ENCODE measurements around the gene MRPS14.
"Not testable (repeated sequence)": the region's sequence is repeated elsewhere in the genome, so short reads cannot be mapped to it uniquely, and the experiment has no call there.

MRPS14 gene

GRCh38 chr1:175023922-175024242, 657 bp upstream of the MRPS14 start:
- not testable (repeated sequence) for DNase-seq (ENCODE audit: low read depth, low spot score)

GRCh38 chr1:175019524-175019923, 3.7 kb downstream of the MRPS14 start:
- DNase-seq (ENCODE audit: low read depth, low spot score): no peak

- DNase-seq (ENCODE audit: low read depth, low spot score): no peak
Observed at GRCh38 chr1:175015243-175015642, 8.0 kb downstream of the MRPS14 start.

- DNase-seq (ENCODE audit: low read depth, low spot score): no peak
Observed at GRCh38 chr1:175013445-175013844, 9.8 kb downstream of the MRPS14 start.

- DNase-seq (ENCODE audit: low read depth, low spot score): no peak
Observed at GRCh38 chr1:175009532-175009931, 13.7 kb downstream of the MRPS14 start.

GRCh38 chr1:175005085-175005783, 18.0 kb downstream of the MRPS14 start:
- no peak for DNase-seq (ENCODE audit: low read depth, low spot score)

GRCh38 chr1:175003521-175003920, 19.7 kb downstream of the MRPS14 start:
- no peak for DNase-seq (ENCODE audit: low read depth, low spot score)

GRCh38 chr1:175002910-175003517, 20.2 kb downstream of the MRPS14 start:
- no peak for DNase-seq (ENCODE audit: low read depth, low spot score)

GRCh38 chr1:175000697-175001187, 22.5 kb downstream of the MRPS14 start:
- DNase-seq (ENCODE audit: low read depth, low spot score): no peak

- no peak for DNase-seq (ENCODE audit: low read depth, low spot score)
Observed at GRCh38 chr1:174999936-175000696, 23.1 kb downstream of the MRPS14 start, which contains the start of gene CACYBP. TSS of gene CACYBP (plus strand) at chr1:174999947. CDS start at chr1:175000181, 234 bp downstream.

GRCh38 chr1:174999216-174999935, 23.8 kb downstream of the MRPS14 start:
- DNase-seq (ENCODE audit: low read depth, low spot score): peak; percentile 92

- no peak for DNase-seq (ENCODE audit: low read depth, low spot score)
Observed at GRCh38 chr1:174998569-174999215, 24.5 kb downstream of the MRPS14 start.

- no peak for DNase-seq (ENCODE audit: low read depth, low spot score)
Observed at GRCh38 chr1:174997041-174997440, 26.2 kb downstream of the MRPS14 start.

- DNase-seq (ENCODE audit: low read depth, low spot score): no peak
Observed at GRCh38 chr1:174996476-174996875, 26.7 kb downstream of the MRPS14 start.

- DNase-seq (ENCODE audit: low read depth, low spot score): no peak
Observed at GRCh38 chr1:174995916-174996315, 27.3 kb downstream of the MRPS14 start.

GRCh38 chr1:174995121-174995520, 28.1 kb downstream of the MRPS14 start:
- DNase-seq (ENCODE audit: low read depth, low spot score): no peak

GRCh38 chr1:174991473-174991872, 31.8 kb downstream of the MRPS14 start:
- DNase-seq (ENCODE audit: low read depth, low spot score): no peak

- DNase-seq (ENCODE audit: low read depth, low spot score): no peak
Observed at GRCh38 chr1:174990382-174990999, 32.7 kb downstream of the MRPS14 start.

- DNase-seq (ENCODE audit: low read depth, low spot score): no peak
Observed at GRCh38 chr1:174989536-174990220, 33.5 kb downstream of the MRPS14 start.

GRCh38 chr1:174988986-174989385, 34.2 kb downstream of the MRPS14 start:
- DNase-seq (ENCODE audit: low read depth, low spot score): no peak

Measured in activated naive CD8-positive, alpha-beta T cell treated with anti-CD3 and anti-CD28 coated beads, Interleukin-2, amount 50 U/mL, for 16 hours (primary cell).